Measurements from ENCODE around the gene ARRDC1.
"Not testable (repeated sequence)": the region's sequence is repeated elsewhere in the genome, so short reads cannot be mapped to it uniquely, and the experiment has no call there.

ARRDC1 gene

GRCh38 chr9:137605121-137606004, at the start of gene ARRDC1:
TSS of gene ARRDC1 (plus strand) at chr9:137605686. CDS start at chr9:137605718, 32 bp downstream.
- DNase-seq = peak; percentile 86

GRCh38 chr9:137556069-137556838, 49.2 kb upstream of the ARRDC1 start:
- DNase-seq = no peak

- no peak for DNase-seq
These were observed 47.4 kb upstream of the ARRDC1 start for GRCh38 chr9:137558127-137558526.

- no peak for DNase-seq
These were observed 41.4 kb upstream of the ARRDC1 start for GRCh38 chr9:137564134-137564533.

GRCh38 chr9:137564817-137565411, 40.6 kb upstream of the ARRDC1 start:
- no peak for DNase-seq

GRCh38 chr9:137568445-137568844, 37.0 kb upstream of the ARRDC1 start:
- not testable (repeated sequence) for DNase-seq

- no peak for DNase-seq
These were observed 35.8 kb upstream of the ARRDC1 start for GRCh38 chr9:137569609-137570203.

GRCh38 chr9:137570566-137570965, 34.9 kb upstream of the ARRDC1 start:
- no peak for DNase-seq

GRCh38 chr9:137574192-137574591, 31.3 kb upstream of the ARRDC1 start:
- no peak for DNase-seq

GRCh38 chr9:137575364-137575715, 30.1 kb upstream of the ARRDC1 start:
- no peak for DNase-seq

GRCh38 chr9:137575716-137576411, 29.6 kb upstream of the ARRDC1 start:
- no peak for DNase-seq

GRCh38 chr9:137578518-137579258, 26.8 kb upstream of the ARRDC1 start, which contains the start of gene DPH7:
TSS of gene DPH7 (minus strand) at chr9:137578925. CDS start at chr9:137578777, 148 bp downstream.
- DNase-seq = peak; percentile 89

- no peak for DNase-seq
These were observed 26.3 kb upstream of the ARRDC1 start for GRCh38 chr9:137579259-137579604.

GRCh38 chr9:137580209-137580953, 25.1 kb upstream of the ARRDC1 start:
- no peak for DNase-seq

- DNase-seq = no peak
These were observed 24.5 kb upstream of the ARRDC1 start for GRCh38 chr9:137580954-137581322.

- no peak for DNase-seq
These were observed 23.9 kb upstream of the ARRDC1 start for GRCh38 chr9:137581361-137582285.

GRCh38 chr9:137582286-137582860, 23.1 kb upstream of the ARRDC1 start:
- no peak for DNase-seq

GRCh38 chr9:137583347-137583746, 22.1 kb upstream of the ARRDC1 start:
- no peak for DNase-seq

GRCh38 chr9:137583957-137584356, 21.5 kb upstream of the ARRDC1 start:
- no peak for DNase-seq

- DNase-seq = no peak
These were observed 18.6 kb upstream of the ARRDC1 start for GRCh38 chr9:137586854-137587253.
